Measurements from ENCODE around the gene CSAG1. TPM values are rescaled to one million over a fixed set of nuclear protein-coding genes. Genes with fewer than 3 reads are reported as not detected.
"Not testable (repeated sequence)": the region's sequence is repeated elsewhere in the genome, so short reads cannot be mapped to it uniquely, and the experiment has no call there.

CSAG1 gene
- total and polyA plus RNA-seq, 12 donors, result not detected

DNA sequence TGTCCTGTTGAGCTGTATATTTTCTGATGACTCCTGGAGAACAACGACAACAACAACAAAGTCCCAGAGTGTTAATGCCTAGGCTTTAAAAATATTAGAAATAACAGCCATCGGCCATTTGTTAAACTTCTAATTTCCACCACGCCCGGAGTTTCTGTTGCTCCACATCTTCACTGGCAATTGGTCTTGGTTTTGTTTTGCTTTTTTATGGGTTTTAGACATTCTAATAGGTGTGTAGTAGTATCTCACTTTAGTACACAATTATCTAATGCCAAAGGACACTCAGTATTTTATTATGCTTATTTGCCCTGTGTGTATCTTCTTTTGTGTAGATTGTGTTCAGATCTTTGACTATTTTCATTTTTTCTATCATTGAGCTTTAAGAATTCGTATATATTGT lies 5.0 kb upstream of the CSAG1 start:
- no peak for DNase-seq
- Histone ChIP-seq H3K36me3 (no peaks in the 10 kb centered on the region), H3K4me1 (no peaks in the 10 kb centered on the region), H3K4me3 (no peak overlapping the region), H3K27ac (no peak overlapping the region), H3K27me3 (no peaks in the 10 kb centered on the region), H3K9me3 (no peaks in the 10 kb centered on the region)
- 78 to 86% methylated on average over 5 of the region's 5 CpGs for WGBS, 2 donors
- intact Hi-C loops (cut with DNase I), result loop anchor here in 1 of 10 donors (10.0 kb wide), 1 partner anchor 1544 kb away; no protein-coding TSS in a partner anchor
- no peak for ATAC-seq
- TF ChIP-seq, protein P1, sequence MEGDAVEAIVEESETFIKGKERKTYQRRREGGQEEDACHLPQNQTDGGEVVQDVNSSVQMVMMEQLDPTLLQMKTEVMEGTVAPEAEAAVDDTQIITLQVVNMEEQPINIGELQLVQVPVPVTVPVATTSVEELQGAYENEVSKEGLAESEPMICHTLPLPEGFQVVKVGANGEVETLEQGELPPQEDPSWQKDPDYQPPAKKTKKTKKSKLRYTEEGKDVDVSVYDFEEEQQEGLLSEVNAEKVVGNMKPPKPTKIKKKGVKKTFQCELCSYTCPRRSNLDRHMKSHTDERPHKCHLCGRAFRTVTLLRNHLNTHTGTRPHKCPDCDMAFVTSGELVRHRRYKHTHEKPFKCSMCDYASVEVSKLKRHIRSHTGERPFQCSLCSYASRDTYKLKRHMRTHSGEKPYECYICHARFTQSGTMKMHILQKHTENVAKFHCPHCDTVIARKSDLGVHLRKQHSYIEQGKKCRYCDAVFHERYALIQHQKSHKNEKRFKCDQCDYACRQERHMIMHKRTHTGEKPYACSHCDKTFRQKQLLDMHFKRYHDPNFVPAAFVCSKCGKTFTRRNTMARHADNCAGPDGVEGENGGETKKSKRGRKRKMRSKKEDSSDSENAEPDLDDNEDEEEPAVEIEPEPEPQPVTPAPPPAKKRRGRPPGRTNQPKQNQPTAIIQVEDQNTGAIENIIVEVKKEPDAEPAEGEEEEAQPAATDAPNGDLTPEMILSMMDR (IDR thresholded peaks at IDR 0.05), result no peak

DNA sequence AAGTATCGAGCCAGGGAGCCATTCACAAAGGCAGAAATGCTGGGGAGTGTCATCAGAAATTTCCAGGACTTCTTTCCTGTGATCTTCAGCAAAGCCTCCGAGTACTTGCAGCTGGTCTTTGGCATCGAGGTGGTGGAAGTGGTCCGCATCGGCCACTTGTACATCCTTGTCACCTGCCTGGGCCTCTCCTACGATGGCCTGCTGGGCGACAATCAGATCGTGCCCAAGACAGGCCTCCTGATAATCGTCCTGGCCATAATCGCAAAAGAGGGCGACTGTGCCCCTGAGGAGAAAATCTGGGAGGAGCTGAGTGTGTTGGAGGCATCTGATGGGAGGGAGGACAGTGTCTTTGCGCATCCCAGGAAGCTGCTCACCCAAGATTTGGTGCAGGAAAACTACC lies 3.0 kb upstream of the CSAG1 start:
- not testable (repeated sequence) for DNase-seq, H3K36me3 ChIP-seq, H3K9me3 ChIP-seq, H3K4me3 ChIP-seq, ATAC-seq, H3K4me1 ChIP-seq, H3K27ac ChIP-seq, H3K27me3 ChIP-seq
- intact Hi-C loops (cut with DNase I), result loop anchor here in 1 of 10 donors (10.0 kb wide), 1 partner anchor 1542 kb away; no protein-coding TSS in a partner anchor
- 83 to 85% methylated on average over 12 of the region's 12 CpGs for WGBS, 2 donors

DNA sequence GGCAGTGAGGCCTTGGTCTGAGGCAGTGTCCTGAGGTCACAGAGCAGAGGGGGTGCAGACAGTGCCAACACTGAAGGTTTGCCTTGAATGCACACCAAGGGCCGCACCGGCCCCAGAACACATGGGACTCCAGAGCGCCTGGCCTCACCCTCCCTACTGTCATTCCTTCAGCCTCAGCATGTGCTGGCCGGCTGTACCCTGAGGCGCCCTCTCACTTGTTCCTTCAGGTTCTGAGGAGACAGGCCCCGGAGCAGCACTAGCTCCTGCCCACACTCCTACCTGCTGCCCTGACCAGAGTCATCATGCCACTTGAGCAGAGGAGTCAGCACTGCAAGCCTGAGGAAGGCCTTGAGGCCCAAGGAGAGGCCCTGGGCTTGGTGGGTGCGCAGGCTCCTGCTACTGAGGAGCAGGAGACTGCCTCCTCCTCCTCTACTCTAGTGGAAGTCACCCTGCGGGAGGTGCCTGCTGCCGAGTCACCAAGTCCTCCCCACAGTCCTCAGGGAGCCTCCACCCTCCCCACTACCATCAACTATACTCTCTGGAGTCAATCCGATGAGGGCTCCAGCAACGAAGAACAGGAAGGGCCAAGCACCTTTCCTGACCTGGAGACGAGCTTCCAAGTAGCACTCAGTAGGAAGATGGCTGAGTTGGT lies 2.5 kb upstream of the CSAG1 start:
- DNase-seq, result no peak
- H3K36me3 ChIP-seq, result no peaks in the 10 kb centered on the region
- intact Hi-C loops (cut with DNase I), result loop anchor here in 1 of 10 donors (10.0 kb wide), 1 partner anchor 1541 kb away; no protein-coding TSS in a partner anchor
- WGBS, 2 donors, result 91 to 92% methylated on average over 10 to 12 of the region's 12 CpGs
- H3K9me3 ChIP-seq, result no peaks in the 10 kb centered on the region
- no peak overlapping the region for H3K4me3 ChIP-seq
- H3K4me1 ChIP-seq, result no peaks in the 10 kb centered on the region
- no peak for ATAC-seq
- no peak overlapping the region for H3K27ac ChIP-seq
- TF ChIP-seq, protein P1 (IDR thresholded peaks at IDR 0.05), result no peak
- no peaks in the 10 kb centered on the region for H3K27me3 ChIP-seq

DNA sequence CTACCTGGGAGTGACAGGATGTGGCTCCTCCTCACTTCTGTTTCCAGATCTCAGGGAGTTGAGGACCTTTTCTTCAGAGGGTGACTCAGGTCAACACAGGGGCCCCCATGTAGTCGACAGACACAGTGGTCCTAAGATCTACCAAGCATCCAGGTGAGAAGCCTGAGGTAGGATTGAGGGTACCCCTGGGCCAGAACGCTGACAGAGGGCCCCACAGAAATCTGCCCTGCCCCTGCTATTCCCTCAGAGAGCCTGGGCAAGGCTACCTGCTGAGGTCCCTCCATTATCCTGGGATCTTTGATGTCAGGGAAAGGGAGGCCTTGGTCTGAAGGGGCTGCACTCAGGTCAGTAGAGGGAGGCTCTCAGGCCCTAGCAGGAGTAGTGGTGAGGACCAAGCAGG lies 1.6 kb upstream of the CSAG1 start:
- H3K36me3 ChIP-seq, result no peaks in the 10 kb centered on the region
- no peak overlapping the region for H3K27ac ChIP-seq
- no peaks in the 10 kb centered on the region for H3K4me1 ChIP-seq
- intact Hi-C loops (cut with DNase I), result loop anchor here in 1 of 10 donors (10.0 kb wide), 1 partner anchor 1540 kb away; no protein-coding TSS in a partner anchor
- ATAC-seq, result no peak
- TF ChIP-seq, protein P1 (IDR thresholded peaks at IDR 0.05), result no peak
- 73 to 75% methylated on average over 2 of the region's 2 CpGs for WGBS, 2 donors
- DNase-seq, result no peak
- H3K9me3 ChIP-seq, result no peaks in the 10 kb centered on the region
- H3K27me3 ChIP-seq, result no peaks in the 10 kb centered on the region
- H3K4me3 ChIP-seq, result no peak overlapping the region

DNA sequence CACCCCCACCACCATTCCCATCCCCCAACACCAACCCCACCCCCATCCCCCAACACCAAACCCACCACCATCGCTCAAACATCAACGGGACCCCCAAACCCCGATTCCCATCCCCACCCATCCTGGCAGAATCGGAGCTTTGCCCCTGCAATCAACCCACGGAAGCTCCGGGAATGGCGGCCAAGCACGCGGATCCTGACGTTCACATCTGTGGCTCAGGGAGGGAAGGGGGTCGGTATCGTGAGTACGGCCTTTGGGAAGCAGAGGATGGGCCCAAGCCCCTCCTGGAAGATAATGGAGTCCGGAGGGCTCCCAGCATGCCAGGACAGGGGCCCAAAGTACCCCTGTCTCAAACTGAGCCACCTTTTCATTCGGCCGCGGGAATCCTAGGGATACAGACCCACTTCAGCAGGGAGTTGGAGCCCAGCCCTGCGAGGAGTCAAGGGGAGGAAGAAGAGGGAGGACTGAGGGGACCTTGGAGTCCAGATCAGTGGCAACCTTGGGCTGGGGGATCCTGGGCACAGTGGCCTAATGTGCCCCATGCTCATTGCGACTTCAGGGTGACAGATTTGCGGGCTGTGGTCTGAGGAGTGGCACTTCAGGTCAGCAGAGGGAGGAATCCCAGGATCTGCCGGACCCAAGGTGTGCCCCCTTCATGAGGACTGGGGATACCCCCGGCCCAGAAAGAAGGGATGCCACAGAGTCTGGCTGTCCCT lies 780 bp upstream of the CSAG1 start:
- not testable (repeated sequence) for H3K36me3 ChIP-seq, H3K4me3 ChIP-seq, ATAC-seq, H3K27me3 ChIP-seq, H3K27ac ChIP-seq, DNase-seq, H3K4me1 ChIP-seq, H3K9me3 ChIP-seq
- 92 to 93% methylated on average over 16 to 22 of the region's 22 CpGs for WGBS, 2 donors
- intact Hi-C loops (cut with DNase I), result loop anchor here in 1 of 10 donors (10.0 kb wide), 1 partner anchor 1540 kb away; no protein-coding TSS in a partner anchor
